GM21447 (cell line): ENCODE results near the gene CCDC124.
"Not testable (repeated sequence)": the region's sequence is repeated elsewhere in the genome, so short reads cannot be mapped to it uniquely, and the experiment has no call there.

Experiments used
- ATAC-seq: cut with Tn5 transposase; IDR thresholded peaks from one replicate; pipeline ENCODE4 v1.9.1; 2021; ENCODE audit not compliant: unreplicated experiment

CCDC124 gene

GRCh38 chr19:17977488-17977887 is 44.7 kb downstream of the CCDC124 start:
- no peak for ATAC-seq

DNA sequence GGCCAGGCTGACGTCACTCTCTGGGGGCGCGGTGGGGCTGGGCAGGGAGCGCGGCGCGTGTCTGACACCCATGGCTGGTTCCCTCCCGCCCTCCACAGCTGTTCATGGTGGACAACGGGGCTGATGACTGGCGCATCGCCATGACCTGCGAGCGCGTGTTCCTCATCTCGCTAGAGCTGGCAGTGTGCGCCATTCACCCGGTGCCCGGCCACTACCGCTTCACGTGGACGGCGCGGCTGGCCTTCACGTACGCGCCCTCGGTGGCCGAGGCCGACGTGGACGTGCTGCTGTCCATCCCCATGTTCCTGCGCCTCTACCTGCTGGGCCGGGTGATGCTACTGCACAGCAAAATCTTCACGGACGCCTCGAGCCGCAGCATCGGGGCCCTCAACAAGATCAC is 48.8 kb downstream of the CCDC124 start:
- no peak for ATAC-seq

DNA sequence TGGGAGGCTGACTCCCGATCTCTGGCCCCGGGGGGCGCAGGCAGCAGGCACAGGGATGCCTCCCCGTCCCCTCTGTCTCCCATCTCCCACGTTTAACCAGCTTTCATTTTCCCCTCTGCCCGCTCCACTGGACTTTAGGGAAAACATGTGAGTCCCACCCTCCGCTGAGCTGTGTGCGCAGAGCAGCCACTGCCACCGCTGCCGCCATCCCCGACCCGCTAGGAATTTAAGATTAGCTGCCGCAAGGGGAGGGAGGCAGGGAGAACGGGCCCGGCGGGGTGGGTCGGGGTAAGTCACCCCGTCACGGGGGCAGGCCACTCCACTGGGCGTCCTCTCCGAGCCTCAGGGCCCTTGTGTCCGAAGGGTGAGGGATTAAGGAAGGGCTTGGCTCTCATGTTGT is 49.6 kb downstream of the CCDC124 start:
- ATAC-seq: no peak

- ATAC-seq: no peak
Observed at GRCh38 chr19:17985037-17985818, 52.4 kb downstream of the CCDC124 start.

GRCh38 chr19:17986569-17986968 is 53.8 kb downstream of the CCDC124 start:
- not testable (repeated sequence) for ATAC-seq

- no peak for ATAC-seq
Observed at GRCh38 chr19:17988161-17988560, 55.3 kb downstream of the CCDC124 start.

GRCh38 chr19:17989425-17990094 is 56.7 kb downstream of the CCDC124 start:
- no peak for ATAC-seq

DNA sequence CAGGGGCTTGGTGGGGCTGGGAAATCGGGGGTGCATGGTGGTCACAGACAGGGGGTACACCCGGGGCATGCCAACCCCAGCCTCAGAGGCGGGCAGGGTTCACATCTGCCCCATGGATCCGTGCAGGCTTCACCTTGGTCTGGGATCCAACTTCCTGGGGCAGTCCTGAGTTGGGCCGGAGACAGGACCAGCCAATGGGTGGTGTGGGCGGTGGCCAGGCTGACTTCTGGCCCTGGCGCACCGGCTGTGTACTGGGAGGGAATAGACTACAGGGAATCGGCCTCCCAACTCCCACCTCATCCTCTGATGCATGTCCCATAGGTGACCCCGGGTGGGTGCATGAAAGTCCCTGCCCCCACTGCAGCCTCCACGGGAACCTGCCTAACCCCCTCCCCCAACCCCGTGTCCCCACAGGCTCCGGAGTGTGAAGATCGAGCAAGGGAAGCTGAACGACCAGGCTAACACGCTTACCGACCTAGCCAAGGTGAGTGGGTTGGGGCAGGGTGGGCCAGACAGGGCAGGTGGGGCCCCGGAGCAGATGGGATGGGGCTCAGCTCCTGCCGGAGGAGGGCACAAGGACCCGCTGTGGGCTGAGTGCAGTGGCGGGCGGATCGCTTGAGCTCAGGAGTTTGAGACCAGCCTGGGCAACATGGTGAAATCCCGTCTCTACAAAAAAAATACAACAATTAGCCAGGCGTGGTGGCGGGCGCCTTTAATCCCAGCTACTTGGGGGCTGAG is 60.4 kb downstream of the CCDC124 start:
- ATAC-seq: no peak
